ENCODE measurements around the gene SURF1. TPM values are rescaled to one million over a fixed set of nuclear protein-coding genes. Genes with fewer than 3 reads are reported as not detected.
A peak's percentile ranks its signal among the peaks of the same experiment; 100 is the strongest.

The SURF1 gene
- polyA plus RNA-seq, 3 donors: 60.5 to 140 (median 98.4) TPM

GRCh38 chr9:133344071-133344470, 12.2 kb downstream of the SURF1 start:
- intact Hi-C loops (cut with micrococcal nuclease): loop anchor here in 1 of 2 donors (5.0 kb wide), 1 partner anchor 312 kb away; the partner anchor contains the start of gene GTF3C5
- Histone ChIP-seq H3K79me2 (ENCODE audit: insufficient read depth, low read length) (peaks cover 43% of the 10 kb centered on the region), H3K36me3 (replicated peaks in 1 of 2; ENCODE audit: control insufficient read depth in 1 of 2, insufficient read depth in 2 of 2, low read length in 2 of 2) (peaks cover 39 to 44% of the 10 kb centered on the region in 2 donors), H3K9ac (ENCODE audit: insufficient read depth, low read length, poor library complexity, severe bottlenecking) (no peak overlapping the region), H3K9me3 (replicated peaks in 1 of 2; ENCODE audit: control insufficient read depth in 1 of 2, insufficient read depth in 1 of 2, low read length in 2 of 2) (no peaks in the 10 kb centered on the region), H3K27me3 (ENCODE audit: control insufficient read depth in 2 of 2, insufficient read depth in 2 of 2, low read length in 2 of 2) (no peaks in the 10 kb centered on the region), H4K20me1 (ENCODE audit: insufficient read depth, low read length) (peaks cover 23% of the 10 kb centered on the region), H3K4me1 (ENCODE audit: control insufficient read depth in 1 of 2, insufficient read depth in 2 of 2, low read length in 2 of 2) (peaks cover 58 to 61% of the 10 kb centered on the region in 2 donors), H3K4me3 (replicated peaks in 1 of 3; ENCODE audit: low read depth in 2 of 3, low read length in 3 of 3) (no peak overlapping the region), H3K27ac (ENCODE audit: low read depth in 1 of 2, low read length in 2 of 2) (no peak overlapping the region), H3K4me2 (replicated peaks; ENCODE audit: extremely low read depth, low read length, poor library complexity, severe bottlenecking) (no peak overlapping the region), H2AFZ (ENCODE audit: insufficient read depth, low read depth, low read length, poor library complexity, severe bottlenecking) (no peak overlapping the region)
- no peak for TF ChIP-seq CTCF (IDR thresholded peaks at IDR 0.05)
- peaks cover 0 to 6% (median 0%) of the 10 kb centered on the region in 7 donors for H3K9me3 Mint-ChIP-seq
- H3K4me1 Mint-ChIP-seq: peaks cover 57% of the 10 kb centered on the region
- H3K27ac Mint-ChIP-seq: peak overlapping the region in 1 of 7 donors; percentile 23
- H3K36me3 Mint-ChIP-seq: peaks cover 49 to 67% of the 10 kb centered on the region in 2 donors
- no peak overlapping the region for H3K4me3 Mint-ChIP-seq
- WGBS (ENCODE audit: insufficient coverage): 94% methylated on average over 17 of the region's 19 CpGs
- no peak for DNase-seq
- no peaks in the 10 kb centered on the region for H3K27me3 Mint-ChIP-seq (ENCODE audit: low read depth in 3 of 3)

- H3K4me3 ChIP-seq (replicated peaks in 1 of 3; ENCODE audit: low read depth in 2 of 3, low read length in 3 of 3): peak overlapping the region in 1 of 3 experiments; percentile 74
- intact Hi-C loops (cut with micrococcal nuclease): loop anchor here in 1 of 2 donors (5.0 kb wide), 1 partner anchor 310 kb away; the partner anchor contains the start of gene GTF3C5
- H3K9me3 ChIP-seq (replicated peaks in 1 of 2; ENCODE audit: control insufficient read depth in 1 of 2, insufficient read depth in 1 of 2, low read length in 2 of 2): no peaks in the 10 kb centered on the region
- no peaks in the 10 kb centered on the region for H3K27me3 ChIP-seq (ENCODE audit: control insufficient read depth in 2 of 2, insufficient read depth in 2 of 2, low read length in 2 of 2)
- Mint-ChIP-seq H3K36me3 (peaks cover 53 to 79% of the 10 kb centered on the region in 2 donors), H3K27me3 (ENCODE audit: low read depth in 3 of 3) (no peaks in the 10 kb centered on the region), H3K27ac (peak overlapping the region in 6 of 7 donors; percentile 25 to 93 (median 92)), H3K4me3 (no peak overlapping the region), H3K9me3 (peaks cover 0 to 2% (median 0%) of the 10 kb centered on the region in 7 donors), H3K4me1 (peaks cover 61% of the 10 kb centered on the region)
- H2AFZ ChIP-seq (ENCODE audit: insufficient read depth, low read depth, low read length, poor library complexity, severe bottlenecking): no peak overlapping the region
- peak overlapping the region; percentile 74 to 83 for H3K27ac ChIP-seq (ENCODE audit: low read depth in 1 of 2, low read length in 2 of 2)
- peaks cover 59 to 61% of the 10 kb centered on the region in 2 donors for H3K4me1 ChIP-seq (ENCODE audit: control insufficient read depth in 1 of 2, insufficient read depth in 2 of 2, low read length in 2 of 2)
- no peak for TF ChIP-seq CTCF (IDR thresholded peaks at IDR 0.05)
- H4K20me1 ChIP-seq (ENCODE audit: insufficient read depth, low read length): peaks cover 13% of the 10 kb centered on the region
- peak overlapping the region; percentile 54 for H3K9ac ChIP-seq (ENCODE audit: insufficient read depth, low read length, poor library complexity, severe bottlenecking)
- peaks cover 38 to 43% of the 10 kb centered on the region in 2 donors for H3K36me3 ChIP-seq (replicated peaks in 1 of 2; ENCODE audit: control insufficient read depth in 1 of 2, insufficient read depth in 2 of 2, low read length in 2 of 2)
- no peak overlapping the region for H3K4me2 ChIP-seq (replicated peaks; ENCODE audit: extremely low read depth, low read length, poor library complexity, severe bottlenecking)
- DNase-seq: no peak
- 80% methylated on average over 9 of the region's 11 CpGs for WGBS (ENCODE audit: insufficient coverage)
- peaks cover 34% of the 10 kb centered on the region for H3K79me2 ChIP-seq (ENCODE audit: insufficient read depth, low read length)
Measured at GRCh38 chr9:133342570-133342969, 13.7 kb downstream of the SURF1 start.

Measured in CD14-positive monocyte (primary cell).